MM.1S (cell line): ENCODE results near the gene CIAO2B.

Experiments
- DNase-seq: peaks from one replicate; pipeline ENCODE4 v3.0.0-alpha.2; 2015
- H2AFZ ChIP-seq: fragments of 300-600 bp; sonication (generic); 2 replicates; pipeline ENCODE4 v1.6.0; 2016; ENCODE audit warnings: antibody characterized with exemption, low read length
- H3F3A ChIP-seq: fragments of 300-600 bp; sonication (generic); 2 replicates; pipeline ENCODE4 v1.6.1; 2016; ENCODE audit warnings: mild to moderate bottlenecking, antibody characterized with exemption, low read length, moderate library complexity, mixed read lengths; ENCODE audit not compliant: insufficient read depth
- H3K27ac ChIP-seq: fragments of 300-600 bp; sonication (generic); 2 replicates; pipeline ENCODE4 v1.5.1; 2016; ENCODE audit warnings: mild to moderate bottlenecking, low read length
- H3K27me3 ChIP-seq: fragments of 300-600 bp; sonication (generic); replicated peaks from 2 replicates; pipeline ENCODE4 v1.6.0; 2016; ENCODE audit warnings: low read length; ENCODE audit not compliant: insufficient read depth
- H3K36me3 ChIP-seq: fragments of 300-600 bp; sonication (generic); replicated peaks from 2 replicates; pipeline ENCODE4 v1.6.1; 2016; ENCODE audit warnings: mild to moderate bottlenecking, low read length, mixed read lengths; ENCODE audit not compliant: insufficient read depth
- H3K4me1 ChIP-seq: fragments of 300-600 bp; sonication (generic); 2 replicates; pipeline ENCODE4 v1.6.1; 2016; ENCODE audit warnings: low read length, mixed read lengths
- H3K4me2 ChIP-seq: fragments of 300-600 bp; sonication (generic); 2 replicates; pipeline ENCODE4 v1.6.0; 2016; ENCODE audit warnings: low read depth, low read length
- H3K4me3 ChIP-seq: fragments of 300-600 bp; sonication (generic); 2 replicates; pipeline ENCODE4 v1.5.1; 2016; ENCODE audit warnings: low read length, mixed read lengths
- H3K79me2 ChIP-seq: fragments of 300-600 bp; sonication (generic); 2 replicates; pipeline ENCODE4 v1.6.1; 2016; ENCODE audit warnings: mixed run types, low read length, mixed read lengths
- H3K9ac ChIP-seq: fragments of 300-600 bp; sonication (generic); 2 replicates; pipeline ENCODE4 v1.6.1; 2016; ENCODE audit warnings: low read length, mixed read lengths
- H3K9me2 ChIP-seq: fragments of 300-600 bp; sonication (generic); replicated peaks from 2 replicates; pipeline ENCODE4 v1.6.1; 2016; ENCODE audit warnings: mild to moderate bottlenecking, low read length, mixed read lengths; ENCODE audit not compliant: insufficient read depth
- H3K9me3 ChIP-seq: fragments of 300-600 bp; sonication (generic); replicated peaks from 2 replicates; pipeline ENCODE4 v1.6.1; 2016; ENCODE audit warnings: mild to moderate bottlenecking, low read length, mixed read lengths; ENCODE audit not compliant: insufficient read depth
- H4K20me1 ChIP-seq: fragments of 300-600 bp; sonication (generic); 2 replicates; pipeline ENCODE4 v1.6.1; 2016; ENCODE audit warnings: mild to moderate bottlenecking, low read length, moderate library complexity, mixed read lengths; ENCODE audit not compliant: insufficient read depth
- CTCF ChIP-seq: fragments of 300-600 bp; sonication (generic); IDR thresholded peaks from 2 replicates; pipeline ENCODE4 v1.5.1; 2016; ENCODE audit warnings: antibody characterized with exemption, low read length, mixed read lengths
- EZH2 ChIP-seq: fragments of 300-600 bp; sonication (generic); optimal IDR thresholded peaks from 2 replicates; pipeline ENCODE3; 2017; ENCODE audit warnings: low read depth, mild to moderate bottlenecking, antibody characterized with exemption, low read length, mixed read lengths
- EZH2phosphoT487 ChIP-seq: fragments of 300-600 bp; sonication (generic); IDR thresholded peaks from 2 replicates; pipeline ENCODE4 v1.6.1; 2018; ENCODE audit warnings: antibody characterized with exemption, low read length

Gene CIAO2B

GRCh38 chr16:66886914-66887313 is 47.3 kb downstream of the CIAO2B start:
- Histone ChIP-seq H2AFZ (no peak overlapping the region), H3K27ac (no peak overlapping the region), H3K79me2 (peaks cover 38% of the 10 kb centered on the region), H3K36me3 (peaks cover 6% of the 10 kb centered on the region), H3K9ac (no peak overlapping the region), H3K9me3 (no peaks in the 10 kb centered on the region), H3K4me2 (no peak overlapping the region), H3K4me1 (no peaks in the 10 kb centered on the region), H3F3A (no peaks in the 10 kb centered on the region), H4K20me1 (0 out of 2 replicates have a peak, but pooled peaks cover 4% of the 10 kb centered on the region), H3K9me2 (no peaks in the 10 kb centered on the region), H3K27me3 (no peaks in the 10 kb centered on the region), H3K4me3 (no peak overlapping the region)
- no peak for DNase-seq
- TF ChIP-seq EZH2phosphoT487 (no peak), CTCF (no peak), EZH2 (no peak)

DNA sequence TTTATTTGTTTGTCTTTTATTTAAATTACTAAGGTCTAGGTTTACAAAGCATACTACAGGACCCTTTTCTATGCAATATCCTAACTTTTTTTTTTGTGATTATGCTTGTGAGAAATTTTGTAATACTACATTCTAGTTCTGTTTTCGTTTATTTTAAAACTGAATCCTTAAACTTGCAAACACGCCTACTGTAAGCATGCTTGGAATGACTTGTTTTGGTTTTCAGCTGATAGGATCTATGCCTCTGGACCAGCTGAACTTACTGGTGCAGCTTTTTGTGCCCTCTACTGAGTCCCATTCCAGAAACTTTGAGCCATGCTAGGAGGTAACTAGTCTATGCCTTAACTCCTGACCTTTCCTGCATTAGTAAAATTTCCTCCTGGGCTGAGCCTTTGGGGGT is 47.9 kb downstream of the CIAO2B start:
- H4K20me1 ChIP-seq: 0 out of 2 replicates have a peak, but pooled peaks cover 4% of the 10 kb centered on the region
- TF ChIP-seq CTCF: no peak
- no peak for TF ChIP-seq EZH2
- TF ChIP-seq EZH2phosphoT487: no peak

GRCh38 chr16:66885491-66885890 is 48.7 kb downstream of the CIAO2B start:
- Histone ChIP-seq H3K79me2 (peaks cover 50% of the 10 kb centered on the region), H3K4me1 (0 out of 2 replicates have a peak, but pooled peaks cover 4% of the 10 kb centered on the region), H3K27ac (no peak overlapping the region), H3F3A (no peaks in the 10 kb centered on the region), H3K9ac (no peak overlapping the region), H3K4me2 (no peak overlapping the region), H4K20me1 (0 out of 2 replicates have a peak, but pooled peaks cover 4% of the 10 kb centered on the region), H2AFZ (no peak overlapping the region), H3K4me3 (no peak overlapping the region), H3K27me3 (no peaks in the 10 kb centered on the region), H3K9me2 (no peaks in the 10 kb centered on the region), H3K36me3 (peaks cover 6% of the 10 kb centered on the region), H3K9me3 (no peaks in the 10 kb centered on the region)
- TF ChIP-seq CTCF (no peak), EZH2phosphoT487 (no peak), EZH2 (no peak)
- DNase-seq: no peak

More for the DNA sequence above, 47.9 kb downstream of the CIAO2B start:
- no peak overlapping the region for H3K27ac ChIP-seq
- H3K9me3 ChIP-seq: no peaks in the 10 kb centered on the region
- peaks cover 44% of the 10 kb centered on the region for H3K79me2 ChIP-seq
- H3K4me3 ChIP-seq: no peak overlapping the region
- H3F3A ChIP-seq: no peaks in the 10 kb centered on the region
- H3K27me3 ChIP-seq: no peaks in the 10 kb centered on the region
- no peaks in the 10 kb centered on the region for H3K9me2 ChIP-seq
- H3K4me2 ChIP-seq: no peak overlapping the region
- H2AFZ ChIP-seq: no peak overlapping the region
- H3K4me1 ChIP-seq: 0 out of 2 replicates have a peak, but pooled peaks cover 4% of the 10 kb centered on the region
- no peak overlapping the region for H3K9ac ChIP-seq
- peaks cover 6% of the 10 kb centered on the region for H3K36me3 ChIP-seq
- no peak for DNase-seq
